Tibial nerve (tissue), 4 donors: Measurements from ENCODE around the gene UACA.
"Not testable (repeated sequence)": the region's sequence is repeated elsewhere in the genome, so short reads cannot be mapped to it uniquely, and the experiment has no call there.

ENCODE experiments used
- CTCF ChIP-seq, 5 experiments: fragments of 200-600 bp in 3 of 5; fragments of 450-650 bp in 2 of 5; sonication (generic) in 3 of 5; IDR thresholded peaks; one replicate each; pipeline ENCODE4 v1.5.1; 2016 to 2019; ENCODE audit warnings: antibody characterized with exemption in 5 of 5, mild to moderate bottlenecking in 3 of 5, moderate library complexity in 2 of 5
- EP300 ChIP-seq, 2 donors: sonication (generic); formaldehyde crosslinking; IDR thresholded peaks; one replicate each; pipeline ENCODE4 v1.6.1; 2017; ENCODE audit warnings: antibody characterized with exemption in 2 of 2, mild to moderate bottlenecking in 1 of 2
- POLR2A ChIP-seq, 2 donors: fragments of 450-650 bp; IDR thresholded peaks; one replicate each; pipeline ENCODE4 v1.6.1; 2017; ENCODE audit warnings: antibody characterized with exemption in 2 of 2, mild to moderate bottlenecking in 2 of 2, moderate library complexity in 2 of 2

DNA sequence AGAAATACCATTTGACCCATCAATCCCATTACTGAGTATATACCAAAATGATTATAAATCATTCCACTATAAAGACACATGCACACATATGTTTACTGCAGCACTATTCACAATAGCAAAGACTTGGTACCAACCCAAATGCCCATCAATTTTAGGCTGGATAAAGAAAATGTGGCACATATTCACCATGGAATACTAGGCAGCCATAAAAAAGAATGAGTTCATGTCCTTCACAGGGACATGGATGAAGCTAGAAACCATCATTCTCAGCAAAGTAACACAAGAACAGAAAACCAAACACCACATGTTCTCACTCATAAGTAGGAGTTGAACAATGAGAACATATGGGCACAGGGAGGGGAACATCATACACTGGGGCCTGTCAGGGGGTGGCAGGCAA, 16.8 kb downstream of the UACA start:
- TF ChIP-seq CTCF, POLR2A, EP300 (IDR thresholded peaks at IDR 0.05): not testable (repeated sequence)
